Gastrocnemius medialis (tissue), 4 donors: ENCODE data around the gene SWT1. TPM values are rescaled to one million over a fixed set of nuclear protein-coding genes. Genes with fewer than 3 reads are reported as not detected.
"Not testable (repeated sequence)": the region's sequence is repeated elsewhere in the genome, so short reads cannot be mapped to it uniquely, and the experiment has no call there.

Source experiments
- ATAC-seq, 2 donors: fragments of 150-250 bp; one replicate each; pipeline ENCODE4 v1.9.1; 2016
- DNase-seq, 2 donors: peaks; one replicate each; pipeline ENCODE4 v3.0.0-alpha.2; 2019
- H3K27ac ChIP-seq, 4 donors: fragments of 200-600 bp; sonication (generic); 1 replicate in 1 of 4; 2 replicates in 3 of 4; pipeline ENCODE4 v1.5.1; 2016 to 2018; ENCODE audit warnings: mild to moderate bottlenecking in 2 of 4, moderate library complexity in 1 of 4
- H3K27me3 ChIP-seq, 3 donors: fragments of 200-600 bp; sonication (generic) in 2 of 3; 1 replicate in 1 of 3; 2 replicates in 2 of 3; pipeline versions ENCODE4 v1.5.1 to v1.6.0; 2016 to 2019; ENCODE audit warnings: mild to moderate bottlenecking in 1 of 3, moderate library complexity in 1 of 3
- H3K36me3 ChIP-seq, 2 donors: fragments of 200-600 bp; sonication (generic) in 1 of 2; one replicate each; pipeline ENCODE4 v1.5.1; 2017 to 2018
- H3K4me1 ChIP-seq, 2 donors: fragments of 200-600 bp; sonication (generic) in 1 of 2; one replicate each; pipeline ENCODE4 v1.5.1; 2016 to 2017; ENCODE audit warnings: mild to moderate bottlenecking in 2 of 2
- H3K4me3 ChIP-seq, 4 donors: fragments of 200-600 bp; sonication (generic) in 3 of 4; 1 replicate in 1 of 4; 2 replicates in 3 of 4; pipeline ENCODE4 v1.5.1; 2016 to 2019; ENCODE audit warnings: mild to moderate bottlenecking in 2 of 4
- H3K9me3 ChIP-seq, 3 donors: fragments of 200-600 bp; sonication (generic) in 2 of 3; 1 replicate in 1 of 3; 2 replicates in 2 of 3; pipeline ENCODE4 v1.5.1; 2016 to 2019
- CTCF ChIP-seq, 5 experiments: fragments of 450-650 bp in 3 of 5; fragments of 200-600 bp in 2 of 5; sonication (generic) in 2 of 5; IDR thresholded peaks in 4 of 5; conservative IDR thresholded peaks in 1 of 5; 1 replicate in 4 of 5; 2 replicates in 1 of 5; pipeline ENCODE4 v1.5.1; 2016 to 2019; ENCODE audit warnings: antibody characterized with exemption in 5 of 5, mild to moderate bottlenecking in 3 of 5, moderate library complexity in 3 of 5
- POLR2A ChIP-seq, 2 donors: fragments of 450-650 bp; IDR thresholded peaks; one replicate each; pipeline ENCODE4 v1.6.1; 2017; ENCODE audit warnings: antibody characterized with exemption in 2 of 2, mild to moderate bottlenecking in 2 of 2, moderate library complexity in 2 of 2
- in situ Hi-C, 4 donors: fragments of 200-750 bp; cut with MboI; loops; one replicate each; pipeline versions ENCODE4 v1.15.0 to v1.8.0; 2017; ENCODE audit warnings: low sequenced_read_pairs in 4 of 4
- intact Hi-C: fragments of 100-400 bp; cut with DNase I; formaldehyde crosslinking; loops from one replicate; pipeline ENCODE4 v1.15.1; 2023; ENCODE audit warnings: low total_unique reads
- total RNA-seq, 4 donors: library from RNA; depleted of rRNA; stranded (reverse); fragments of >200 nt; gene quantifications; one replicate each; pipeline versions ENCODE4 v1.1.0 to v1.2.3, GENCODE V29; 2016

Gene SWT1
- total RNA-seq, 4 donors from 2014 or later = 3.4 to 6.2 (median 4.6) TPM

GRCh38 chr1:185317886-185318310 lies 160.9 kb downstream of the SWT1 start:
- peak overlapping the region; percentile 94 to 99 (median 98) for H3K27ac ChIP-seq
- H3K36me3 ChIP-seq = no peaks in the 10 kb centered on the region
- no peaks in the 10 kb centered on the region for H3K27me3 ChIP-seq
- intact Hi-C loops = loop anchor here (1.0 to 10.0 kb wide), 4 partner anchors 161 to 563 kb away; partner anchors contain the start of genes EDEM3 and SWT1
- H3K4me1 ChIP-seq = peaks cover 19 to 40% of the 10 kb centered on the region in 2 donors
- ATAC-seq (peak; percentile 6 to 18), DNase-seq (peak; percentile 15 to 37)
- no peaks in the 10 kb centered on the region for H3K9me3 ChIP-seq
- TF ChIP-seq POLR2A (IDR thresholded peaks at IDR 0.05) = no peak
- no peak for TF ChIP-seq CTCF (IDR thresholded peaks at IDR 0.05 in 4 of 5, conservative IDR thresholded peaks at IDR 0.05 in 1 of 5)
- in situ Hi-C loops = loop anchor here in 2 of 4 donors (10.0 to 25.0 kb wide), 2 partner anchors 163 to 1044 kb away; partner anchors contain the start of genes SWT1 (in 1 of the 2) and TRMT1L (in 1 of the 2)
- H3K4me3 ChIP-seq = peak overlapping the region; percentile 75 to 95 (median 82)

- Histone ChIP-seq H3K36me3 (no peaks in the 10 kb centered on the region), H3K4me3 (no peak overlapping the region), H3K9me3 (no peaks in the 10 kb centered on the region), H3K27me3 (no peaks in the 10 kb centered on the region), H3K4me1 (peaks cover 19 to 33% of the 10 kb centered on the region in 2 donors), H3K27ac (peak overlapping the region; percentile 94 to 99 (median 98))
- intact Hi-C loops = loop anchor here (5.0 to 10.0 kb wide), 3 partner anchors 164 to 564 kb away; partner anchors contain the start of gene EDEM3
- no peak for TF ChIP-seq POLR2A (IDR thresholded peaks at IDR 0.05)
- no peak for TF ChIP-seq CTCF (IDR thresholded peaks at IDR 0.05 in 4 of 5, conservative IDR thresholded peaks at IDR 0.05 in 1 of 5)
- DNase-seq (no peak), ATAC-seq (no peak)
- in situ Hi-C loops = loop anchor here in 2 of 4 donors (10.0 to 25.0 kb wide), 2 partner anchors 164 to 1044 kb away; partner anchors contain the start of genes SWT1 (in 1 of the 2) and TRMT1L (in 1 of the 2)
Observed at GRCh38 chr1:185318431-185319138, 161.6 kb downstream of the SWT1 start.

GRCh38 chr1:185319139-185319475 lies 162.1 kb downstream of the SWT1 start:
- DNase-seq = no peak
- peaks cover 18 to 28% of the 10 kb centered on the region in 2 donors for H3K4me1 ChIP-seq
- in situ Hi-C loops = loop anchor here in 2 of 4 donors (10.0 to 25.0 kb wide), 2 partner anchors 164 to 1043 kb away; partner anchors contain the start of genes SWT1 (in 1 of the 2) and TRMT1L (in 1 of the 2)
- no peaks in the 10 kb centered on the region for H3K36me3 ChIP-seq
- H3K27me3 ChIP-seq = no peaks in the 10 kb centered on the region
- no peak for TF ChIP-seq POLR2A (IDR thresholded peaks at IDR 0.05)
- TF ChIP-seq CTCF (IDR thresholded peaks at IDR 0.05 in 4 of 5, conservative IDR thresholded peaks at IDR 0.05 in 1 of 5) = no peak
- H3K4me3 ChIP-seq = no peak overlapping the region
- H3K9me3 ChIP-seq = no peaks in the 10 kb centered on the region
- peak overlapping the region in 2 of 4 donors; percentile 94 to 99 for H3K27ac ChIP-seq
- no peak for ATAC-seq
- intact Hi-C loops = loop anchor here (5.0 to 10.0 kb wide), 3 partner anchors 163 to 564 kb away; partner anchors contain the start of gene EDEM3

GRCh38 chr1:185321104-185321503 lies 164.1 kb downstream of the SWT1 start:
- intact Hi-C loops, H3K27me3 ChIP-seq, H3K9me3 ChIP-seq, DNase-seq, H3K4me3 ChIP-seq, ATAC-seq, H3K27ac ChIP-seq, H3K36me3 ChIP-seq: not testable (repeated sequence)
- peaks cover 0 to 11% of the 10 kb centered on the region in 2 donors for H3K4me1 ChIP-seq
- in situ Hi-C loops = loop anchor here in 1 of 4 donors (25.0 kb wide), 1 partner anchor 1041 kb away; no protein-coding TSS in a partner anchor

- peaks cover 0 to 11% of the 10 kb centered on the region in 2 donors for H3K4me1 ChIP-seq
- H3K27ac ChIP-seq, H3K27me3 ChIP-seq, ATAC-seq, H3K9me3 ChIP-seq, intact Hi-C loops, H3K4me3 ChIP-seq, H3K36me3 ChIP-seq, DNase-seq: not testable (repeated sequence)
- in situ Hi-C loops = loop anchor here in 1 of 4 donors (25.0 kb wide), 1 partner anchor 1041 kb away; no protein-coding TSS in a partner anchor
Observed at GRCh38 chr1:185321653-185322221, 164.8 kb downstream of the SWT1 start.
